Measurements from ENCODE around the gene R3HDM4.
"Not testable (repeated sequence)": the region's sequence is repeated elsewhere in the genome, so short reads cannot be mapped to it uniquely, and the experiment has no call there.

Gene R3HDM4

DNA sequence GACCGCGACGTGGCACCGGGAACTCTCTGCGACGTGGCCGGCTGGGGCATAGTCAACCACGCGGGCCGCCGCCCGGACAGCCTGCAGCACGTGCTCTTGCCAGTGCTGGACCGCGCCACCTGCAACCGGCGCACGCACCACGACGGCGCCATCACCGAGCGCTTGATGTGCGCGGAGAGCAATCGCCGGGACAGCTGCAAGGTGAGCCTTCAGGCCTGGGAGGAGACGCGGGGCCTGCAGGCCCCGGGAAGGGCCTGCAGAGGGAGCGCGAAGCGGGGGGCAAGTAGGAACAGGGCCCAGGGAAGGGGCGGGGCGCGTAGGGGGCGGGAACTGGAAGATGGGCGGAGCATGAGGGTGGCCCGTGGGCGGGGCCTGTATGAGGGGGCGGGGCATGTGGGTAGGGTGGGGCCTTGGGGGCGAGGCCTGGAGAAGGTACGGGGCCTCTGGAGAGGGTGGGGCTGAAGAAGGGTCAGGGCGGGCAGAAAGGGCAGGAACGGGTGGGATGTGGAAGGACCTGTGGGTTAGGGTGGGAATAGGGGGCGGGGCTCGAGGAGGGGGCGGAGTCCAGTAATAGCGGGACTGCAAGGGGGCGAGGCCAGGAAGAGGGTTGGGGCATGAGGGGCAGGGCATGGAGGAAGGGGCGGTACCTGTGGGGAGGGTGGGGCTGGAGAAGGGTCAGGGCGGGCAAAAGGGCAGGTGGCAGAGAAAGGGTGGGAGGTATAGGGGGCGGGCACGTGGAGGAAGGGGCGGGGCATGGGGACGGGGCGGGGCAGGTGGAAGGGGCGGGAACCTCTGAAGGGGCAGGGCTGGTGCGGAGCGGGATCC is 51.1 kb downstream of the R3HDM4 start:
- DNase-seq (ENCODE audit: low read depth in 2 of 2, low spot score in 1 of 2) = peak in 1 of 2 donors; percentile 35

- no peak for DNase-seq (ENCODE audit: low read depth in 2 of 2, low spot score in 1 of 2)
Measured at GRCh38 chr19:861141-861755, 51.8 kb downstream of the R3HDM4 start.

DNA sequence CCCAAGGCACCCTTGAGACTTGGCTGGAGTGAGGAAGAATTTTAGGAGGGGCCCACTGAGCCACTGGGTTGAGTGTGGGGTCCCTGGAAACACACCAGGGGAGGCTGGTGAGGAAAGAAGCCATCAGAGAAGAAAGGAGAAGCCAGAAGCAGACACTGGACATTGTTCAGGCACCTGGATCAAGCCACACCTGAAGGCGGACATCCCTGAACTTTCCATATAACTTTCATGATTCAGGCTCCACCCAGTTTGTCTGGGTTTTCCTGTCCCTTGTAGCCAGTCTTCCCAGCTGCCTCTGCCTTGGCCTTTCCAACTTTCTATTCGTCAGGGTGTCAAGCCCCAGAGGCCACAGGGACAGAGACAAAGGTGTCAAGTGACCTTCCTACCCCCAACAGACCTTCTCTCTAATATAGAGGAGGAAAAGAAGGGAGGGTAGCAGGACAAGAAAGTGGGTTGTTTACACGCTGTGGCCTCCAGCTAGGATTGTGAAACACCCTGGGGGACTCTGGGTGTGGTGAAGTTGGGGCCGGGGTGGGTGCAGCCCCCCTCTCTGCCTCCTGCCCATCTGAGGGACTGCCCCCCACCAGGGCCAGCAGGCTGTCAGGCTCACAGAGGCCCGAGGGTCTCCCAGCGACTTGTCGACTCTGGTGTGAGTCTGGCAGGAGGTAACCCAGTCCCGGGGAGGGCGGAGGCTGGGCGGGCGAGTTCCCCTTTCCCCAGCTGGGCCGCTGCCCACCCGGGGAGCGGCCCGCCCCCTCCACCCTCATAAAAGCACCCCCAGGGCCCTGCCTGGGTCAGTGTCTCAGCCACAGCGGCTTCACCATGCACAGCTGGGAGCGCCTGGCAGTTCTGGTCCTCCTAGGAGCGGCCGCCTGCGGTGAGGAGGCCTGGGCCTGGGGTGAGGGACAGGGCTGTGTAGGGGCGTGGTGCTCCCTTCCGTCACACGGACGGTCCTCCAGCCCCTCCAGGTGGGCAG is 53.9 kb downstream of the R3HDM4 start, which contains the start of gene CFD:
CFD (plus strand) TSS at position 797 of the 976 bp plus-strand sequence; CDS start at position 823, 26 bp downstream.
- no peak for DNase-seq (ENCODE audit: low read depth in 2 of 2, low spot score in 1 of 2)

DNA sequence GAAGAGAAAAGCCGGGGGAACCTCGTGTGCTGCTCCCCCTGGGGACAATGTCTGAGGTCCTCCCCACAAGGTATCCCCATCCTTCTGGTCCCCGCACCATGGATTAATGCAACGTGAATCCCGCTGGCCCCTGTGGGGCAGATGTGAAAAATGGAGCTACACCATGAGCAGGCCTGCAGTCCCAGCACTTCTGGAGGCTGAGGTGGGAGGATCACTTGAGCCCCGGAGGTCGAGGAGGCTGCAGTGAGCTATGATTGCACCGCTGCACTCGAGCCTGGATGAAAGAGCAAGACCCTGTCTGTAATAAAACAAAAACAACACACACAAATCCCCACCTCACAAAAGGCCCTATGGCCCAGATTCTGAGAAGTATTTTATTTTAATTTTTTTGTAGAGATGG is 54.7 kb downstream of the R3HDM4 start:
- DNase-seq (ENCODE audit: low read depth in 2 of 2, low spot score in 1 of 2) = no peak

DNA sequence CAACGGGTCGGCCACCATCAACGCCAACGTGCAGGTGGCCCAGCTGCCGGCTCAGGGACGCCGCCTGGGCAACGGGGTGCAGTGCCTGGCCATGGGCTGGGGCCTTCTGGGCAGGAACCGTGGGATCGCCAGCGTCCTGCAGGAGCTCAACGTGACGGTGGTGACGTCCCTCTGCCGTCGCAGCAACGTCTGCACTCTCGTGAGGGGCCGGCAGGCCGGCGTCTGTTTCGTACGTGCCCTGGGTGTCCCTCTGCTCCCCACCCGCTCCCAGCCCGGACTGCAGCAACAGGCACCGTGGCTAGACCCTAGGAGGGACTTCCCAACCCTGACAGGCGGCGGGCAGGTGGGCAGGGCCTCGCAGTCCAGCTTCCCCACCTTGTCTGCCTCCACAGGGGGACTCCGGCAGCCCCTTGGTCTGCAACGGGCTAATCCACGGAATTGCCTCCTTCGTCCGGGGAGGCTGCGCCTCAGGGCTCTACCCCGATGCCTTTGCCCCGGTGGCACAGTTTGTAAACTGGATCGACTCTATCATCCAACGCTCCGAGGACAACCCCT is 57.4 kb downstream of the R3HDM4 start:
- no peak for DNase-seq (ENCODE audit: low read depth in 2 of 2, low spot score in 1 of 2)

- no peak for DNase-seq (ENCODE audit: low read depth in 2 of 2, low spot score in 1 of 2)
Measured at GRCh38 chr19:855142-855541, 57.9 kb downstream of the R3HDM4 start.

DNA sequence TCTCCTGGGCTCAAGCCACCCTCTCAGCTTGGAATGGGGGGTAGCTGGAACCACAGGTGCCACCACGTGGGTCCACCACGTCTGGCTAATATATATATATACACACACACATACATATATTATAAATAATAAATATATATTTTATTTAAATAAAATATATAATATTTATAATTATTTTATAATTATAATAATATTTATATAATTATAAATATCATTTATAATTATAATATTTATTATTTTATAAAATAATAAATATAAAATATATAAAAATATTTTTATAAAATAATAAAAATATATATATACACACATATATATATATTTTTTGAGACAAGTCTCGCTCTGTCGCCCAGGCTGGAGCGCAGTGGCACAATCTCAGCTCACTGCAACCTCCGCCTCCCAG is 58.5 kb downstream of the R3HDM4 start:
- DNase-seq (ENCODE audit: low read depth in 2 of 2, low spot score in 1 of 2) = no peak

DNA sequence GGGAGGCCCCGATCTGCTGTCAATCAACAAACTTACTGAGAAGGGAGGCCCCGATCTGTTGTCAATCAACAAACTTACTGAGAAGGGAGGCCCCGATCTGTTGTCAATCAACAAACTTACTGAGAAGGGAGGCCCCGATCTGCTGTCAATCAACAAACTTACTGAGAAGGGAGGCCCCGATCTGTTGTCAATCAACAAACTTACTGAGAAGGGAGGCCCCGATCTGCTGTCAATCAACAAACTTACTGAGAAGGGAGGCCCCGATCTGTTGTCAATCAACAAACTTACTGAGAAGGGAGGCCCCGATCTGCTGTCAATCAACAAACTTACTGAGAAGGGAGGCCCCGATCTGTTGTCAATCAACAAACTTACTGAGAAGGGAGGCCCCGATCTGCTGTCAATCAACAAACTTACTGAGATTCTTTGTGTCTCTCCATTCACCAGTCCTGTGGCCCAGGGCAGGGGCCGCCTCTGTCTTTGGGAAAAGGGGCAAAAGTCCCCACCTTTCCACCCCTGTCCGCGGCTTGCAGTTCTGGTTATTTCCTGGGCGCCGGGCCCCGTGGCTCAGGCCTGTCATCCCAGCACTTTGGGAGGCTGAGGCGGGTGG is 59.3 kb downstream of the R3HDM4 start:
- not testable (repeated sequence) for DNase-seq (ENCODE audit: low read depth in 2 of 2, low spot score in 1 of 2)

DNA sequence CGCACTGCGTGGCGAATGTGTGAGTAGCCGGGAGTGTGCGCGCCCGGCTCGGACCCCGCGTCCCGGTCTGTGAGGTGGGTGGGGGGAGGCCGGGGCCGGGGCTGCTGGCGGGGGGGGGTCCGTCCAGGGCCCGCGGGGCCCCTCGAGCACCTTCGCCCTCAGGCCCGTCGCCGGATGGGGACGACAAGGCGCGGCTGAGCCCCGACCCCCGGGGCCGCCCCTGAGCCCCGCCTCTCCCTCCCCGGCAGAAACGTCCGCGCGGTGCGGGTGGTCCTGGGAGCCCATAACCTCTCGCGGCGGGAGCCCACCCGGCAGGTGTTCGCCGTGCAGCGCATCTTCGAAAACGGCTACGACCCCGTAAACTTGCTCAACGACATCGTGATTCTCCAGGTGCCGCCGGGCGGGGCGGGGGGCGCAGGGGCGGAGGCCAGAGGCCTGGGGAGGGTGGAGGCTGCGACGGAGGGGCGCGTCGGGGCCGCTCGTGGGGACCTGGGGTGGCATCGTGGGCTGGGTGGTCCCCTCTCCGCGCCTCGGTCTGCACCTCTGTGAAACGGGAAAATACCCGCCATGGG is 59.9 kb downstream of the R3HDM4 start:
- no peak for DNase-seq (ENCODE audit: low read depth in 2 of 2, low spot score in 1 of 2)

DNA sequence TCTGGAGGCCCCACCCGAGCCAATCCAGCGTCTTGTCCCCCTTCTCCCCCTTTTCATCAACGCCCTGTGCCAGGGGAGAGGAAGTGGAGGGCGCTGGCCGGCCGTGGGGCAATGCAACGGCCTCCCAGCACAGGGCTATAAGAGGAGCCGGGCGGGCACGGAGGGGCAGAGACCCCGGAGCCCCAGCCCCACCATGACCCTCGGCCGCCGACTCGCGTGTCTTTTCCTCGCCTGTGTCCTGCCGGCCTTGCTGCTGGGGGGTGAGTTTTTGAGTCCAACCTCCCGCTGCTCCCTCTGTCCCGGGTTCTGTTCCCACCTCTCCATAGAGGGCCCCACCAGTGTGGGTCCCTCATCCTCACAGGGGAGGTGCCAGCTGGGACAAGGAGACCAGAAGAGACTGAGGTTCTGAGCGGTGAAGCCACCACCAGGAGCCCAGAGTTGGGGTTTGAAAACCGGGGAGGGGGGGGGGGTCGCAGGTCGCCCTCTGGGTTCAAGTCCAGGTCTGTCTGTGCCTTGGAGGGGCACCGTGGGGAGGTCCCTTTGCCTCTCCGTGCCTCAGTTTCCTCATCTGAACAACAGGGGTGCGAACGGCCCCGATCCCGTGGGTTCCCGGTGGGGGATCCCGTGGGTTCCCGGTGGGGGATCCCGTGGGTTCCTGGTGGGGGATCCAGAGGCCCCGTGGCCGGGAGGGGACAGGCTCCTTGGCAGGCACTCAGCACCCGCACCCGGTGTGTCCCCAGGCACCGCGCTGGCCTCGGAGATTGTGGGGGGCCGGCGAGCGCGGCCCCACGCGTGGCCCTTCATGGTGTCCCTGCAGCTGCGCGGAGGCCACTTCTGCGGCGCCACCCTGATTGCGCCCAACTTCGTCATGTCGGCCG is 60.6 kb downstream of the R3HDM4 start, which contains the start of gene ELANE:
ELANE (plus strand) TSS at position 168 of the 878 bp plus-strand sequence; CDS start at position 194, 26 bp downstream.
- no peak for DNase-seq (ENCODE audit: low read depth in 2 of 2, low spot score in 1 of 2)

DNA sequence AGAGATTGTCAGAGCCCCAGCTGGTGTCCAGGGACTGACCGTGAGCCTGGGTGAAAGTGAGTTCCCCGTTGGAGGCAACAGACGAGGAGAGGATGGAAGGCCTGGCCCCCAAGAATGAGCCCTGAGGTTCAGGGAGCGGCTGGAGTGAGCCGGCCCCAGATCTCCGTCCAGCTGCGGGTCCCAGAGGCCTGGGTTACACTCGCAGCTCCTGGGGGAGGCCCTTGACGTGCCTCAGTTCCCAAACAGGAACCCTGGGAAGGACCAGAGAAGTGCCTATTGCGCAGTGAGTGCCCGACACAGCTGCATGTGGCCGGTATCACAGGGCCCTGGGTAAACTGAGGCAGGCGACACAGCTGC is 62.1 kb downstream of the R3HDM4 start:
- no peak for DNase-seq (ENCODE audit: low read depth in 2 of 2, low spot score in 1 of 2)

DNA sequence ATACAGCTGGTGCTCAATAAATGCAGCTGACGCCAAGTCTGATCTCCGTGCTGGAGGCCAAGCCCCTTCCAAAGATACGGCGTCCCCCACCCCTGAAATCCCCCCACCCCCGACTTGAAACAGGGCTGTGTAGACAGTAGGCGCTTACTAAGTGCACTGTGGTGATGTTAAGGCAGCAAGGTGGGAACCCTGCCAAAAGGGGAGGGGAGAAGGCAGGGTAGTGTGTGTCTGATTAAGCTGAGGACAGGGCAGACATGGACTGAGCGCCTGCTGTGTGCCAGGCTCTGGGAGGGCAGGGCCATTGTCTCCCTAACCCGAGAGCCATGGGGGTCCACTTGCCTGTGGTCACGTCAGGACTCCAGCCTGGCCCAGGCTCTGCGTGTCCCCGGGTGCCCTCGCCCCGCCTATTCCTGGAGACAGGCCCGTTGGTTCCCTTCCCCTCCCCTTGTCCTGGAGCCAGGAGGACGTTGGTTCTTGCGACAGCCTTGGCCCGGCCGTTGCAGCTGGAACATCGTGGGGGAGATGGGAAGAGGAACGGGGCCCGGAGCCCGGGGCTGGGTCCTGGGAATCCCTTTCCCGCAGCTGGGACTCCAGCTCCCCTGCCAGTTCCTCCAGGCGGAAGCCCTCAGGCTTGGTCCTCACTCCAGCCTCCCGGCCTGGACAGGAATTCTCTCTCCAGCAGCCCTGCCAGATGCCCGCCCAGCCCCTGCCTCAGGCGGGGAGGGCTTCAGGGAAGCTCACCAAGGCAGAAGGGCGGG is 62.6 kb downstream of the R3HDM4 start:
- DNase-seq (ENCODE audit: low read depth in 2 of 2, low spot score in 1 of 2) = no peak

DNA sequence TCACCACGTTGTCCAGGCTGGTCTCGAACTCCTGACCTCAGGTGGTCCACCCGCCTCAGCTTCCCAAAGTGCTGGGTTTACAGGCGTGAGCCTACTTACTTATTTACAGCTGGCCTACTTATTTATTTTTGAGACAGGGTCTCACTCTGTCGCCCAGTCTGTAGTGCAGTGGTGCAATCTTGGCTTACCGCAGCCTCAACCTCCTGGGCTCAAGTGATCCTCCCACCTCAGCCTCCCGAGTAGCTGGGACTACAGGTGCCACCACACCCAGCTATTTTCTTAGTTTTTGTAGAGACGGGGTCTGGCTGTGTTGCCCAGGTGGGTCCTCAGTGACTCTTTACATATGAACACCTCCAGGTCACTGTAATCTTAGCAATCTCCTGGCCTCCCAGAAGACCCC is 63.8 kb downstream of the R3HDM4 start:
- not testable (repeated sequence) for DNase-seq (ENCODE audit: low read depth in 2 of 2, low spot score in 1 of 2)

DNA sequence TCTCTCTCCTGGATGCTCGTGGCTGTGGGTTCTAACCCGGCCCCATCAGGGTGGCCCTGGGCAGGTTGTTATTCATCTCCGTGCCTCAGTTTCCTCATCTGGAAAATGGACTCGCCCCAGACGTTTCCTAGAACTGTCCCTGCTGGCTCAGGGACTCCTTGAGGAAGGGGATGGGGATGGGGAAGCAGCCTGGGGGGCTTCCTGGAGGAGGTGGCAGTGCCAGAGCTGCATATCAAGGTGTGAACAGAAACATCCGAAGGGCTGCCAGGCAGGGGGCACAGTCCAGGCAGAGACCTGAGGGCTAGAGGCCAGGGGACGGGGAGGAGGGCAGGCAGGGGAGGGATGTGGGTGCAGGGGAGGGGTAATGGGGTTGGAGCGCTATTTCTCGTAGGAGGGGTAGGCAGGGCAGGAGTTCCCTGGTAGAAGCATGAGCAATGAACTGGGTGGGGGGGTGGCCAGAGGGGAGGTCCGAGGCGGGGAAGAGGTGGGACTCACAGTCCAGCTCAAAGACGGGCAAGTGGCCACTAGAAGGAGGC is 64.6 kb downstream of the R3HDM4 start:
- DNase-seq (ENCODE audit: low read depth in 2 of 2, low spot score in 1 of 2) = no peak

Data from stimulated activated CD8-positive, alpha-beta memory T cell treated with anti-CD3 and anti-CD28 coated beads, Interleukin-4, amount 100 ng/mL, for 4 hours (primary cell).